ENCODE results near the gene OR2T4. TPM values are rescaled to one million over a fixed set of nuclear protein-coding genes. Genes with fewer than 3 reads are reported as not detected.

OR2T4 gene, protein sequence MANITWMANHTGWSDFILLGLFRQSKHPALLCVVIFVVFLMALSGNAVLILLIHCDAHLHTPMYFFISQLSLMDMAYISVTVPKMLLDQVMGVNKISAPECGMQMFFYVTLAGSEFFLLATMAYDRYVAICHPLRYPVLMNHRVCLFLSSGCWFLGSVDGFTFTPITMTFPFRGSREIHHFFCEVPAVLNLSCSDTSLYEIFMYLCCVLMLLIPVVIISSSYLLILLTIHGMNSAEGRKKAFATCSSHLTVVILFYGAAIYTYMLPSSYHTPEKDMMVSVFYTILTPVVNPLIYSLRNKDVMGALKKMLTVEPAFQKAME
- not detected in 2 replicates for total RNA-seq
- long read RNA-seq = 0 reads

DNA sequence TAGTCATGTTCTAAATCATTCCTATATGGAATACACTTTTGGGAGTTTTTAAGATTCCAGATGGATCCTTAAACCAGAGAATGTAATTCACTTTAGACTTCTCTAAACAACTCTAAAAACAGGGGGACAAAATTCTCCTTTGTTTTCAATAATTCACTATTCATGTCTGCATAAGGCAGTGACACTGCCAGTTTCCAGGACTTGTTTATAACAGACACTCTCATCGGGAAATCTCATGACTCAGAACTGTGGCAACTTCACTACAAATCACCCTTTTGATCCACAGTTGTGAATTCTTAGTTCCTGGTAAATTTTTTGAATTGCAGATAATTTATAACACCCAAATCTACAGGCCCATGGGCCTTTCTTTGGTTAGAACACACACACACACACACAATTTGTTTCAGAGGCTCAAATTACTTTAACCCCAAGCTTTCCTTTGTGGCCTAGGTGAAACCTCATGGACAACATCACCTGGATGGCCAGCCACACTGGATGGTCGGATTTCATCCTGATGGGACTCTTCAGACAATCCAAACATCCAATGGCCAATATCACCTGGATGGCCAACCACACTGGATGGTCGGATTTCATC lies at the start of gene OR2T4:
TSS of gene OR2T4 (plus strand) at position 545 of the 595 bp plus-strand sequence. CDS start at position 545, 0 bp downstream.
- Mint-ChIP-seq H3K4me1 (no peaks in the 10 kb centered on the region), H3K9me3 (peaks cover 26% of the 10 kb centered on the region)

DNA sequence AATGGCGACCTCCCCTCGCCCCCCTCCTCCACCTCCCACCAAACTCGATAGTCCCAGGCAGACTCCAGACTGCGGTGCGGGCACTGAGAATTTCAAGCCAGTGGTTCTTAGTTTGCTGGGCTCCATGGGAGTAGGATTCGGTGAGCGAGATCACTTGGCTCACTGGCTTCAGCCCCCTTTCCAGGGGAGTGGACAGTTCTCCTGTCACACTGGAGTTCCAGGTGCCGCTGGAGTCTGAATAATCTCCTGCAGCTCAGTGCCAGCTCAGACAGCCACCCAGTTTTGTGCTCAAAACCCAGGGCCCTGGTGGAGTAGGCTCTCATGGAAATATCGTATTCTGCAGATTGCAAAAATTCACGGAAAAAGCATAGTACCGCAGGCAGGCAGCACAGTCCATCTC lies 44.7 kb upstream of the OR2T4 start:
- Mint-ChIP-seq H3K36me3 (ENCODE audit: low read depth) (peaks cover 12% of the 10 kb centered on the region), H3K27me3 (ENCODE audit: low read depth) (no peaks in the 10 kb centered on the region), H3K4me3 (no peak overlapping the region), H3K27ac (ENCODE audit: unreplicated experiment) (no peak overlapping the region), H3K9me3 (peaks cover 37% of the 10 kb centered on the region), H3K4me1 (no peaks in the 10 kb centered on the region)
- TF ChIP-seq, protein P1, sequence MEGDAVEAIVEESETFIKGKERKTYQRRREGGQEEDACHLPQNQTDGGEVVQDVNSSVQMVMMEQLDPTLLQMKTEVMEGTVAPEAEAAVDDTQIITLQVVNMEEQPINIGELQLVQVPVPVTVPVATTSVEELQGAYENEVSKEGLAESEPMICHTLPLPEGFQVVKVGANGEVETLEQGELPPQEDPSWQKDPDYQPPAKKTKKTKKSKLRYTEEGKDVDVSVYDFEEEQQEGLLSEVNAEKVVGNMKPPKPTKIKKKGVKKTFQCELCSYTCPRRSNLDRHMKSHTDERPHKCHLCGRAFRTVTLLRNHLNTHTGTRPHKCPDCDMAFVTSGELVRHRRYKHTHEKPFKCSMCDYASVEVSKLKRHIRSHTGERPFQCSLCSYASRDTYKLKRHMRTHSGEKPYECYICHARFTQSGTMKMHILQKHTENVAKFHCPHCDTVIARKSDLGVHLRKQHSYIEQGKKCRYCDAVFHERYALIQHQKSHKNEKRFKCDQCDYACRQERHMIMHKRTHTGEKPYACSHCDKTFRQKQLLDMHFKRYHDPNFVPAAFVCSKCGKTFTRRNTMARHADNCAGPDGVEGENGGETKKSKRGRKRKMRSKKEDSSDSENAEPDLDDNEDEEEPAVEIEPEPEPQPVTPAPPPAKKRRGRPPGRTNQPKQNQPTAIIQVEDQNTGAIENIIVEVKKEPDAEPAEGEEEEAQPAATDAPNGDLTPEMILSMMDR (conservative IDR thresholded peaks at IDR 0.05) = no peak
- DNase-seq (ENCODE audit: low read depth, low spot score) = no peak

More for the DNA sequence above, at the start of gene OR2T4:
- TF ChIP-seq, protein P1 (conservative IDR thresholded peaks at IDR 0.05) = no peak
- peaks cover 10% of the 10 kb centered on the region for H3K36me3 Mint-ChIP-seq (ENCODE audit: low read depth)
- H3K4me3 Mint-ChIP-seq = no peak within 1 kb of the TSS
- no peak for DNase-seq (ENCODE audit: low read depth, low spot score)
- H3K27ac Mint-ChIP-seq (ENCODE audit: unreplicated experiment) = no peak within 1 kb of the TSS
- no peaks in the 10 kb centered on the region for H3K27me3 Mint-ChIP-seq (ENCODE audit: low read depth)

DNA sequence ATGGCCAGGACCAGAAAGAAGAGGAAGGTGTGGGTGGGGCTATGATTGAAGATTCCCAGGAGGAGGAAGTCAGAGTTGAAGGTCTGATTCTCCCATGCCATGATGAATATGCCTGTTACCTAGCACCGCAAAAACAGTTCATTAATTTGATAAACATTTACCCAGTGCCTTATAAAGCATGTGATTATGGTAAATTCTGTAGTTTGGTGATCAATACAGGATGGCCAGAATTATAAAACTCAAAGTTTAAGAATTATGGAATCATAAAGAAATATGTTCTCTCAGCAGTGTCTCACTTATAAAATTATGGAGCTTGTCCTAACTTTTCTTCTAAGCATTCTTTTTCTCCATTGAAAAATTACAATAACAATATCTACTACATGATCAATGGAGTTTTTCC lies 37.0 kb upstream of the OR2T4 start, which contains the start of gene OR2M7:
TSS of gene OR2M7 (minus strand) at position 101 of the 400 bp plus-strand sequence. CDS start at position 101, 0 bp downstream.
- Mint-ChIP-seq H3K4me3 (no peak within 1 kb of the TSS), H3K9me3 (peaks cover 35% of the 10 kb centered on the region), H3K4me1 (no peaks in the 10 kb centered on the region), H3K36me3 (ENCODE audit: low read depth) (peaks cover 3% of the 10 kb centered on the region), H3K27me3 (ENCODE audit: low read depth) (no peaks in the 10 kb centered on the region), H3K27ac (ENCODE audit: unreplicated experiment) (no peak within 1 kb of the TSS)
- TF ChIP-seq, protein P1 (conservative IDR thresholded peaks at IDR 0.05) = no peak
- DNase-seq (ENCODE audit: low read depth, low spot score) = no peak

DNA sequence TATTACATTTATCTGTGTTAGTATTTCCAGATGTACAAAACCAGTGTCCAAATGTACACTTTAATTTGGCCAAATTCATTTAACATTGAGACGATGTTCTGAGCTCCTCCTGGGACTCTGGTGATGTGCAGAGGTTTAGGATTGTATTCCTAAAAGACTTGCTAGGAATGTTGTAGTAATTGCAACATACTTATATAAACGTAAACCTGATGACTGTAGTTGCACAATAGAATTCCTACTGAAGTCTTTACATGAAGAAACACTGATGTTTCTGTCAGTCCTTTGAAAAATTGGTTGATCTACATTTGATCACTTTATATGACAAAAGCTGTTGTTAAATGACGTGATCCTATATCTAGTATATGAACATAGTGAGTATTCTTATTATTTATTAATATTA lies 18.0 kb upstream of the OR2T4 start:
- TF ChIP-seq, protein P1 (conservative IDR thresholded peaks at IDR 0.05) = no peak
- Mint-ChIP-seq H3K27me3 (ENCODE audit: low read depth) (no peaks in the 10 kb centered on the region), H3K36me3 (ENCODE audit: low read depth) (peaks cover 6% of the 10 kb centered on the region), H3K9me3 (peaks cover 26% of the 10 kb centered on the region), H3K4me1 (no peaks in the 10 kb centered on the region), H3K27ac (ENCODE audit: unreplicated experiment) (no peak overlapping the region), H3K4me3 (no peak overlapping the region)
- no peak for DNase-seq (ENCODE audit: low read depth, low spot score)

DNA sequence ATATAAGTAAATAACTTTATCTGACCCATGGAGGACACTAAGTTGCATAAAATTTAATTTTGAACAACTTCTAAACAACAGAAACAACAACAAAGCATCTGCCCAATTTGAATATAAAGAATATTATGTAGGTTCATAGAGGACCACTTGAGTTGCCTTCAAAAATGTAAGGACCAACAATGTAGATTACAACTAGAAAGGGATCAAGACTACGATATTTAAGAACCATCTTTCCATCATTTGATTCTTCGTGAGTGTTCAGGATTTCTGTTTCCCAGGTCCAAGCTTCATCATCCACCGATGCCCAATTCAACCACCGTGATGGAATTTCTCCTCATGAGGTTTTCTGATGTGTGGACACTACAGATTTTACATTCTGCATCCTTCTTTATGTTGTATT lies 13.0 kb upstream of the OR2T4 start, which contains the start of gene OR14C36:
TSS of gene OR14C36 (plus strand) at position 301 of the 400 bp plus-strand sequence. CDS start at position 301, 0 bp downstream.
- Mint-ChIP-seq H3K9me3 (peaks cover 23% of the 10 kb centered on the region), H3K4me3 (no peak within 1 kb of the TSS), H3K27ac (ENCODE audit: unreplicated experiment) (no peak within 1 kb of the TSS), H3K4me1 (no peaks in the 10 kb centered on the region), H3K27me3 (ENCODE audit: low read depth) (no peaks in the 10 kb centered on the region), H3K36me3 (ENCODE audit: low read depth) (no peaks in the 10 kb centered on the region)
- no peak for DNase-seq (ENCODE audit: low read depth, low spot score)
- TF ChIP-seq, protein P1 (conservative IDR thresholded peaks at IDR 0.05) = no peak

All from neural crest cell (in vitro differentiated cells).